GM13977 (cell line): ENCODE results near the gene SMARCA4.

Experiments used
- DNase-seq: peaks from one replicate; pipeline ENCODE4 v3.0.0; 2012; ENCODE audit warnings: low spot score
- CTCF ChIP-seq: IDR thresholded peaks from 2 replicates; pipeline ENCODE4 v1.5.1; 2012; ENCODE audit warnings: mild to moderate bottlenecking, control low read depth; ENCODE audit not compliant: insufficient read depth; ENCODE audit errors: extremely low read depth, missing control alignments
- in situ Hi-C: fragments of 300-500 bp; cut with MboI; formaldehyde crosslinking; loops from one replicate; pipeline ENCODE4 v1.12.0; 2022; ENCODE audit warnings: low sequenced_read_pairs, low pct_unique_long_range_greater_than_20kb, mixed read lengths, inconsistent platforms; ENCODE audit not compliant: unreplicated experiment

The SMARCA4 gene

GRCh38 chr19:11111771-11112144 lies 150.9 kb downstream of the SMARCA4 start:
- in situ Hi-C loops = no loop called here
- no peak for TF ChIP-seq CTCF
- DNase-seq = no peak
